ENCODE data around the gene CLINT1. TPM values are rescaled to one million over a fixed set of nuclear protein-coding genes. Genes with fewer than 3 reads are reported as not detected.

The CLINT1 gene
- total and polyA plus RNA-seq, 2 of the 4 experiments (the other 2 are of a cell fraction) = 144 to 146 TPM

GRCh38 chr5:157907479-157907878, 48.5 kb upstream of the CLINT1 start:
- no peak for DNase-seq
- CTCF ChIA-PET = interaction anchor here (0.7 kb wide), 1 partner anchor 87 kb away, joined by 3 read pairs; no protein-coding TSS in a partner anchor
- Histone ChIP-seq H3K27ac (ENCODE audit: insufficient read depth, low read length) (no peak overlapping the region), H4K8ac (ENCODE audit: low read depth in 2 of 2, low read length in 2 of 2) (no peak overlapping the region), H4K91ac (ENCODE audit: insufficient read depth, low read depth, low read length) (no peak overlapping the region), H3K9me1 (ENCODE audit: insufficient read depth, low read length) (no peaks in the 10 kb centered on the region), H2AFZ (replicated peaks; ENCODE audit: low read length, poor library complexity) (no peak overlapping the region), H2AK9ac (replicated peaks; ENCODE audit: low read depth, low read length, poor library complexity) (no peak overlapping the region), H4K5ac (ENCODE audit: low read depth, low read length) (no peak overlapping the region), H2BK120ac (ENCODE audit: low read depth, low read length) (no peak overlapping the region), H3K9ac (ENCODE audit: low read depth, low read length) (no peak overlapping the region), H3K14ac (replicated peaks; ENCODE audit: low read depth, low read length) (no peak overlapping the region), H3K56ac (ENCODE audit: extremely low read depth, insufficient read depth, low read length) (no peak overlapping the region), H3K36me3 (ENCODE audit: control insufficient read depth, insufficient read depth, low read length) (no peaks in the 10 kb centered on the region), H3K4me1 (ENCODE audit: control insufficient read depth, insufficient read depth, low read length) (no peaks in the 10 kb centered on the region), H3K27me3 (ENCODE audit: control insufficient read depth, insufficient read depth, low read length) (no peaks in the 10 kb centered on the region; the same call in 1 of the 2 replicates), H3K4me2 (ENCODE audit: low read depth, low read length) (no peak overlapping the region), H3K9me3 (ENCODE audit: control insufficient read depth, insufficient read depth, low read length) (no peaks in the 10 kb centered on the region), H3K4ac (ENCODE audit: low read depth, low read length) (no peak overlapping the region), H2BK15ac (ENCODE audit: low read depth, low read length) (no peak overlapping the region), H2BK20ac (ENCODE audit: low read depth, low read length) (no peak overlapping the region), H4K20me1 (ENCODE audit: insufficient read depth, low read length) (no peaks in the 10 kb centered on the region), H3K23ac (ENCODE audit: low read depth, low read length) (no peak overlapping the region), H2BK5ac (ENCODE audit: low read depth, low read length, poor library complexity, severe bottlenecking) (no peak overlapping the region), H3K79me1 (ENCODE audit: low read depth in 1 of 2, low read length in 2 of 2) (no peaks in the 10 kb centered on the region), H3K4me3 (ENCODE audit: insufficient read depth, low read depth, low read length) (no peak overlapping the region), H2AK5ac (ENCODE audit: low read depth, low read length) (no peak overlapping the region), H3K18ac (ENCODE audit: low read depth, low read length) (no peak overlapping the region)
- ATAC-seq (ENCODE audit: low read depth) = no peak
- WGBS, 2 experiments (ENCODE audit: extremely low coverage in 2 of 2, insufficient read length in 1 of 2) = no CpG with 5 or more reads among the region's 3 CpGs
- POLR2A ChIA-PET (ENCODE audit: unreplicated experiment) = no interaction called here
- TF ChIP-seq NFE2L2 (IDR thresholded peaks at IDR 0.05; ENCODE audit: low read depth, low read length) (no peak), RCOR1 (IDR thresholded peaks at IDR 0.05; ENCODE audit: insufficient replicate concordance, low read length) (no peak), CHD1 (IDR thresholded peaks at IDR 0.05; ENCODE audit: low read depth, low read length) (no peak), BHLHE40 (IDR thresholded peaks at IDR 0.05; ENCODE audit: low read depth, low read length) (no peak), POLR2A (IDR thresholded peaks at IDR 0.05; ENCODE audit: low read depth, low read length) (no peak), USF2 (IDR thresholded peaks at IDR 0.05; ENCODE audit: low read depth, low read length) (no peak), ELK1 (IDR thresholded peaks at IDR 0.05; ENCODE audit: borderline replicate concordance, low read depth, low read length) (no peak), MXI1 (IDR thresholded peaks at IDR 0.05; ENCODE audit: borderline replicate concordance, low read depth, low read length) (no peak), MAZ (IDR thresholded peaks at IDR 0.05; ENCODE audit: borderline replicate concordance, low read depth, low read length) (no peak), MAFK (IDR thresholded peaks at IDR 0.05; ENCODE audit: low read depth, low read length) (no peak), FOS (IDR thresholded peaks at IDR 0.05; ENCODE audit: low read depth, low read length) (no peak), RFX5 (IDR thresholded peaks at IDR 0.05; ENCODE audit: low read depth, low read length) (no peak)
- dilution Hi-C loops (cut with HindIII; ENCODE audit: low sequenced_read_pairs, unreplicated experiment) (no loop called here), in situ Hi-C loops (cut with MboI; ENCODE audit: low sequenced_read_pairs) (no loop called here), intact Hi-C loops (cut with micrococcal nuclease) (no loop called here)
- no TSS peak for BruUV-seq (replicated peaks)

Measured in IMR-90 (cell line).